Effector CD4-positive, alpha-beta T cell (primary cell): ENCODE results near the gene PREP.

ENCODE experiments used
- DNase-seq: peaks from one replicate; pipeline ENCODE4 v3.0.0-alpha.2; 2020

Gene PREP

GRCh38 chr6:105304825-105305224 lies 98.1 kb downstream of the PREP start:
- DNase-seq: no peak

DNA sequence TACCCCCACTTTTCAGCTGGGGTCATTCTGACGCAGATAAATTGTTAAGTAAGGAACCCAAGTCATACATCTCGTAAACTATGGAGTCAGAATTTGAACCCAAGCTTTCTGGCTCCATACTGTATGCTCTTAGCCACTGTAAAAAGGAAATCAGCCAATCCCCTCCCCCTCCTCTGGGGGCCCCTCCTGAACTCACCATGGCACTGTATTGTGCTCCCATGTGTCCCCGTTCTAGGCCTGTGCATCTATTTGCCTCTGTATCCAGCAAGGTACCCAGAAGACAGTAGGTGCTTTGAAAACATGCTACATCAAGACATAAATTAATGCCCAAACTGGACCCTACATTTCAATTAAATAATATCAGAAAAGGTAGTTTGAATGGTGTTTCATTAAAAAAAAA lies 98.5 kb downstream of the PREP start:
- no peak for DNase-seq

DNA sequence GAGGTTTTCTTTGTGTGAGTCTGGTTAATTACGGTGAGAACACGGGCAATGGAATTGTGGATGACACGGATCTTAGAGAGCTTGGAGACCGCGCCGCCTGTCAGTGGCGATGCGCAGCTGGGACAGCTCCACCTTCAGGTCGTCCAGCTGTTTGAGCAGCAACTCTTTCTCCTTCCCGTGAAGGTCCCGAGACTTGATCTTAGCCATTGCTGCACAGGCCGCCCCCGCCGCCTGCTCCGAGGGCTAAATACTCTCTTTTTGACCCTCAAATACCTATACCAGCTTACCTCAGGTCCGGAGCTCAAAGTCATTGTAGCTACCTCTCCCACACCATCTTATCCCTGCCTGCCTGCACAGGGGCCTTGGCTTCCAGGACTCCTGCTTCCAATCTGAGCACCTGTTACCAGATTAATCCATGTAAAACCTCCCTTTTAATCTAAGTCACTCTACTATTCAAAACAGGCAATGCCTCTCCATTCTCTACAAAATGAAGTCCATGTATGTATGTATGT lies 100.2 kb downstream of the PREP start:
- no peak for DNase-seq

GRCh38 chr6:105301756-105302616 lies 100.9 kb downstream of the PREP start:
- no peak for DNase-seq

- no peak for DNase-seq
These were observed 101.8 kb downstream of the PREP start for GRCh38 chr6:105301072-105301503.

DNA sequence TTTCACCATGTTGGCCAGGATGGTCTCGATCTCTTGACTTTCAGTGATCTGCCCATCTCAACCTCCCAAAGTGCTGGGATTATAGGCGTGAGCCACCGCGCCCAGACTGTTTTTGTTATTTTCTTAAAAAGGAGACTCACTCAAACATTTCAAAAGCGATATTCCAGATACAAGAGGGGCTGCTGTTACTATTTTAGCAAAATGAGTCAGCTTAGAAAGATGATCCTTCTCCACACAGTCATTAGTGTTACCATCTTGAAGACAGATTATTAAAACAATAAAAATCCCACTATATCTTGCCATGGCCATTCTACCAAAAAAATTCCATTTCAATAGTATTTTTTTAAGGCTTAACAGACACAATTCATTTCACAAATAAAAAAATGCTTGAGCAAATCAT lies 102.8 kb downstream of the PREP start:
- DNase-seq: no peak

GRCh38 chr6:105294129-105294528 lies 108.8 kb downstream of the PREP start:
- DNase-seq: no peak

DNA sequence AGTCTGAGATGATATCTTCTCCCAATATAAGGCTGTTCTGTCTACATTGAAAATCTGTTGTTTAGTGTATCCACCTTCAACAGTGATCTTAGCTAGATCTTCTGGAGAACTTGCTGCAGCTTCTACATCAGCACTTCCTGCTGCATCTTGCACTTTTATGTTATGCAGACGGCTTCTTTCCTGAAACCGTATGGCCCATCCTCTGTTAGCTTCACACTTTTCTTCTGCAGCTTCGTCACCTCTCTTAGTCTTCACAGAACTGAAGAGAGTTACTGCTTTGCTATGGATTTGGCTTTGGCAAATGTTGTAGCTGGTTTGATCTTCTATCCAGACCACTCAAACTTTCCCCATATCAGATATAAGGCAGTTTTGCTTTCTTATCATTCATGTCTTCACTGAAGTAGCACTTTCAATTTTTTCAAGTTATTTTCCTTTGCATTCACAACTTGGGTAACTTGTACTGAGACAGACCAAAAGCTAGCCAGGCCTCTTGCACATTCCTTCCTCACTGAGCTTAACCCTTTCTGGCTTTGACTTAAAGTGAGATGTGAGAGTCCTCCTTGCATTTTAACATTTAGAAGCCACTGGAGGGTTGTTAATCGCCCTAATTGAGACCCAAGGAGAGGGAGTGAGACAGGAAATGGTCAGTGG lies 110.1 kb downstream of the PREP start:
- no peak for DNase-seq

DNA sequence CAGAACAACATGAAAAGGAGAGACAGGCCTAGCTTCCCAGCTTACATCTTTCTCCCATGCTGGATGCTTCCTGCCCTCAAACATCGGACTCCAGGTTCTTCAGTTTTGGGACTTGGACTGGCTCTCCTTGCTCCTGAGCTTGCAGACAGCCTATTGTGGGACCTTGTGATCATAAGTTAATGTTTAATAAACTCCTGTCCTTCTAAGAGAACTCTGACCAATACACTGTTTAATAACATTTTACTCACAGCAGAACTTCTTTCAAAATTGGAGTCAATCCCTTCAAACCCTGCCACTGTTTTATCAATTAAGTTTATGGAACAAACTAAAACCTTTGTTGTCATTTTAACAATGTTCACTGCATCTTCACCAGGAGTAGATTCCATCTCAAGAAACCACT lies 111.4 kb downstream of the PREP start:
- DNase-seq: no peak

GRCh38 chr6:105282631-105283585 lies 120.0 kb downstream of the PREP start:
- no peak for DNase-seq

GRCh38 chr6:105280033-105280432 lies 122.8 kb downstream of the PREP start:
- no peak for DNase-seq

DNA sequence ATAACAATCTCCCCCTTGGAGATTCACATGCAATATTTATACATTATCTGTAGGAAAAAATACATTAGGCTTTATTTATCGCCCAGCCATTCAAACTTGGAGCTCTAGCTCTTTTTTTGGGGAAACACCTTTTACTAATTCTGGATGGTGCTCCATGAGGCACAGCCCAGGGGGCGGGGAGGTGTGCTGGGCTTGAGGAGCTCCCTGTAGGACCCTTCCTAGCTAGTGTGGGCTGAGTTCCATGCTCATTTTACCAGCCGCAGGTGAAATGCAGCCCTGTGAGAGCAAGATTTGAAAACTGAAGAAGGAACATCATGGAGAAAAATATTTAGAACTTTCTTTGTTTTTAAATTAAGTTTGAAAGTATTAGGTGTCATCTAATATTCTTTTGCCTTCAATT lies 123.4 kb downstream of the PREP start:
- no peak for DNase-seq

- DNase-seq: no peak
These were observed 124.1 kb downstream of the PREP start for GRCh38 chr6:105278813-105279212.

GRCh38 chr6:105278035-105278434 lies 124.8 kb downstream of the PREP start:
- no peak for DNase-seq

DNA sequence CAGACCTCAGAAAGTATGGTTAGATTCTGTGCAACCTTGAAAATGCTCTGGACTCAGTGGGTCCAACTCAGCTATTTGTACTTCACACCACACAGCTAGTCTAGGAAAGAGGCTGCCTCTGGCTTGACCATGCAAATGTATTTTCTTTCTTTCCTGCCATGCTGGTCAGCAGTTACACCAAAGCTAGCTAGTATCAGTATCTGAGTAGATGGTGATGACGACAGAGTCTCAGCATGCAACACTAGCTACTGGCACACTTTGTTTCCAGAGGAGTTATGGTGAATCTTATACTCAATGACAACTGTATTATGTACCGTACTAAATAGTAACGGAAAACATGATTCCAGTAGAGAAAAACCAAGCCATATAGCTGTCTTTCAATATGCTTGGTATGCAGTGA lies 126.5 kb downstream of the PREP start:
- no peak for DNase-seq

GRCh38 chr6:105275542-105275941 lies 127.3 kb downstream of the PREP start:
- no peak for DNase-seq

DNA sequence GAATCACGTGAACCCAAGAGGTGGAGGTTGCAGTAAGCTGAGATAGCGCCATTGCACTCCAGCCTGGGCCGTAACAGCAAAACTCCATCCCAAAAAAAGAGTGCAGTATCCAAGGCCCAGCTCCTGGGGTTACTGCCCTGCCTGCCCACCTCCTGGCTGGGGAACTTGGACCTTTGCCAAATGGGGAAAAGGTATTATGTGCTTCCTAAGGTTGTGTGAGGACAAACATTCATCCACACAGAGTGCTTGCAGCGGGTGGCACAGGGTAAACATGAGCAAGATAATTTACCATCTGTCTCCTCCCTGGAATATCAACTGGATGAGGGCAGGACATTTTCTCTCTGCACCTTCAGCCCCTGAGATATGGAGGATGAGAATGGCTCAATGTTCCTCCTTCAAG lies 128.2 kb downstream of the PREP start:
- no peak for DNase-seq

DNA sequence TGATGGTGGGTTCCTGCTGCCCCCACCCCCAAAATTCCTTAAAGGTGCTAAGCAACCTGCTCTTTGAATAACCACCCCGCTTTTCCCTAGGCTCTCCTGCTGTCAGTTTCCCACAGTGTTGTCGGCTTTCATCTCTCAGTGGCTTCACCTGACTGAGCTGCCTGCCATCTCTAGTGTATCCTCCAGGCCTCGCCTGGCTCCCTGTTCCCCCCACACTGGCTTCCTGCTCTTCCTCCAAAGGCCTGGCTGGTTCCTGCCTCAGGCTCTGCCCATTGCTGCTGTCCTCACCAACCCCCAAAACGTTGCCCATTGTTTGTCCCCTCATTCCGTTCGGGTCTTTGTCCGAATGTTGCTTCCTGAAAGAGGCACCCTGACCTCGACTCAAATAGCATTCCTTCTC lies 129.3 kb downstream of the PREP start:
- DNase-seq: no peak

DNA sequence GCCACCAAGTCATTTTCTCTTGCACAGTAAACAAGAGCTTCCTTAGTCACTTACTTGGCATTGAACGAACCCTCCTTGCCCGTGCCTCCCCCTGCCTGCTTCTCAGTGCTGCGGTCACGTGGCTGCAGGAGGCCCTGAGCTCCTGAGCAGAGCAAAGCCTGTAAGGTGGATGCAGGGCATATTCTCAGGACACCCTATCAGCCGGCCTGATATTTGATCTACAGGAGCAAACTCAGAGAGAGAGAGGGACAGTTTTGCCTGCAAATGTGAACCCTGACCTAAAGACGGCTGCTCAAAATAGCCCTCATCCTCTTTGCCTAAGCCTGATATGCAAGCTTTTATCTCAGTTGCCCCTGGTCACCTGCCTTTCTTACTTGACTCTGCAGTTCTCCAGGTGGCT lies 130.1 kb downstream of the PREP start:
- no peak for DNase-seq

GRCh38 chr6:105270511-105270910 lies 132.4 kb downstream of the PREP start:
- DNase-seq: no peak

DNA sequence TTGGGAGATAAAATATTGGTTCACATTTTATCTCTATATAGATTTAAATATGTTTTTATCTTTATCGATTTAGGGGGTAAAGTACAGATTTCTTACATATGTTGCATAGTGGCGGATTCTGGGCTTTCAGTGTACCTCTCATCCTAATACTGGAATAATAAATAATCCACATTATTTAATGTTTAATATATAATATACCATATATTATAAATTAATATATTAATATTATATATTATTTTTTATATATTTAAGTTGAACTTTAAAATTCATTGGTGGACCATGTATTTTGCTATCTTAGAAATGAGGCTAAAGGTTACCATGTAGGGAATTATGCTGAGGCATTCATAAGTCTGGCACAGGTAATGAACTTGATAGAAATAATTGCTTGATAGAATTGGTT lies 133.5 kb downstream of the PREP start:
- no peak for DNase-seq

GRCh38 chr6:105263685-105264610 lies 138.9 kb downstream of the PREP start:
- no peak for DNase-seq
